K562 treated with DMSO at 1 percent for 4 hours (cell line): ENCODE data around the gene ACVR1C. TPM values are rescaled to one million over a fixed set of nuclear protein-coding genes. Genes with fewer than 3 reads are reported as not detected.

Experiments used
- total RNA-seq: library from RNA; unstranded; fragments of 300-600 nt; gene quantifications from 2 replicates; pipeline ENCODE4 v1.2.3, GENCODE V29; 2022; ENCODE audit not compliant: insufficient read depth

Gene ACVR1C
- total RNA-seq, result 0.42 and 0.68 TPM in 2 replicates

DNA sequence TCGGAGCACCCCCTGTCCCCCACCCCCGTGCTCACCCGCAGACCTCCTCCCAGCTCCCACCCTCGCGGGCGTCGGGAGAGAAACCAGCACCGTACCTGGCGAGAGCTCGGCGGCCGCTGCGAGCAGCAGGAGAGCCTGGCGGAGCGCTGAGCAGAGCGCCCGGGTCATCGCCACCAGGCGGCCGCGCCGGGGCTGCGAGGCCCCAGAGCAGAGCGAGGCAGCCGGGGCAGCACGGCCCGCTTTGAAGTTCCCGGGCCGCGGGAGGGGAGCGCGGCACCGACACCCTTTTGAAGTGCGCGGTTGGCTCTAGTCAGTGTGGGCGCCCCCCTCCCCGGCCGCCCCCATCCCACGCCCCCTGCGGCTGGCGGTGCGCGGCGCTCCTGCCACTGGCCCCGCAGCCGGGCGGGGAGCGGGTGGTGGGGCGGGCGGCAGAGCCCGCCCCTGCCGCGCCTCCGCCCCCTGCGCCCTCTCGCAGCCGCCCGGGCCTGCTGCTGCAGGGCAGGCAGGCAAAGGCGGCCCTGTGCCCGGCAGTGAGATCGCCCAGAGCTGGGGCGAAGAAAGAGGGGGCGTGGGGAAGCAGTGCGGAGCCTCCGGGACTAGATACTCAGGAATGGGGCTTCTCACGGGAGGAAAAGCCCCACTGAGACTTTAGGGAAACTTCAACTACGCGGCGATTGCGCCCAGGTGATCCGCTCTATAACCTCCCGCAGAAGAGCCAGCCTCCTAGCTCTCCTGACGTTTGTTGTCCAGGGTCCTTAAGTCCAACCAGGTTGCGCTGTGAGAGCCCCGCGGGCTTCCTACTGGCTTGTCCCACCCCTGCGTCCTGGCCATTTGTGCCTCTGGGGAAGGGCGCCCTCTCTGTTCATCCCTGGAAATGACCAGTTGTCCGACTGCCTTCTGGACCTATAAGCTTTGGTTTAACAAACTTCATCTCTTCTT, at the start of gene ACVR1C:
ACVR1C (minus strand) TSS at position 388 of the 939 bp plus-strand sequence; CDS start at position 168, 220 bp downstream.

Other genes with a start within 250 kb of the ACVR1C start
- gene CYTIP, start 184.8 kb downstream of the ACVR1C start, total RNA-seq, result 0.33 TPM in 1 of 2 replicates, not detected in the other
- 10.5 and 13.4 TPM in 2 replicates for gene ACVR1, start 247.5 kb upstream of the ACVR1C start, total RNA-seq